GM10266 (cell line): ENCODE data around the gene MAN1C1.

ENCODE experiments used
- DNase-seq: peaks from one replicate; pipeline ENCODE4 v3.0.0; 2012; ENCODE audit errors: extremely low spot score
- TF ChIP-seq, protein P1 (sequence below): IDR thresholded peaks from 2 replicates; pipeline ENCODE4 v1.5.1; 2012; ENCODE audit warnings: mild to moderate bottlenecking, low read depth; ENCODE audit not compliant: control insufficient read depth, insufficient read depth; ENCODE audit errors: missing control alignments

Gene MAN1C1

DNA sequence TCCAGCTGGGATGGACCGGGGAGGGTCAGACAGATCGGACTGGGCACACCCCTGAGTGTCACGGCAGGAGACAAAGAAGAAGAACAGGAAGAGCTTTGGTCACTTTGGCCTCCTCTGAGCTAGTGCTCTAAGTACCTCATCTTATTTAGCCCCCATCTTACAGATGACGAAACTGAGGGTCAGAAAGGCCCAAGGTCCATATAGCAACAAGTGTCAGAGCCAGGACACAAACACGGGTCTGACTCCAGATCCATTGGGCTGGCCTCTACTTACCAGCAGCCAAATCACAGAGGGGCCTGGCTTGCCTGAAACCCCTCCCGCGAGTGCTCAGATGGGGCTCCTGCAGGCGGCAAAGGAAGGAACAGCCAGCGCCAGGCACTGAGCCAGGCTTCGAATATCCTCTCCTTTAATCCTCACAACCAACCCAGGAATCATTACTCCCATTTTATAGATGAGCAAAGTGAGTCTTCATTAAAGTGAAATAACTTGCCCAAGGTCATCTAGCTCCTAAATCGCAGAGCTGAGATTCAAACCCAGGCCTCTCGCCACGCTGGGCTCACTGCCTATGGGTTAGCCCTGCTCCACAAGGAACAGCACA lies 157.7 kb downstream of the MAN1C1 start:
- TF ChIP-seq, protein P1, sequence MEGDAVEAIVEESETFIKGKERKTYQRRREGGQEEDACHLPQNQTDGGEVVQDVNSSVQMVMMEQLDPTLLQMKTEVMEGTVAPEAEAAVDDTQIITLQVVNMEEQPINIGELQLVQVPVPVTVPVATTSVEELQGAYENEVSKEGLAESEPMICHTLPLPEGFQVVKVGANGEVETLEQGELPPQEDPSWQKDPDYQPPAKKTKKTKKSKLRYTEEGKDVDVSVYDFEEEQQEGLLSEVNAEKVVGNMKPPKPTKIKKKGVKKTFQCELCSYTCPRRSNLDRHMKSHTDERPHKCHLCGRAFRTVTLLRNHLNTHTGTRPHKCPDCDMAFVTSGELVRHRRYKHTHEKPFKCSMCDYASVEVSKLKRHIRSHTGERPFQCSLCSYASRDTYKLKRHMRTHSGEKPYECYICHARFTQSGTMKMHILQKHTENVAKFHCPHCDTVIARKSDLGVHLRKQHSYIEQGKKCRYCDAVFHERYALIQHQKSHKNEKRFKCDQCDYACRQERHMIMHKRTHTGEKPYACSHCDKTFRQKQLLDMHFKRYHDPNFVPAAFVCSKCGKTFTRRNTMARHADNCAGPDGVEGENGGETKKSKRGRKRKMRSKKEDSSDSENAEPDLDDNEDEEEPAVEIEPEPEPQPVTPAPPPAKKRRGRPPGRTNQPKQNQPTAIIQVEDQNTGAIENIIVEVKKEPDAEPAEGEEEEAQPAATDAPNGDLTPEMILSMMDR = no peak
- no peak for DNase-seq

DNA sequence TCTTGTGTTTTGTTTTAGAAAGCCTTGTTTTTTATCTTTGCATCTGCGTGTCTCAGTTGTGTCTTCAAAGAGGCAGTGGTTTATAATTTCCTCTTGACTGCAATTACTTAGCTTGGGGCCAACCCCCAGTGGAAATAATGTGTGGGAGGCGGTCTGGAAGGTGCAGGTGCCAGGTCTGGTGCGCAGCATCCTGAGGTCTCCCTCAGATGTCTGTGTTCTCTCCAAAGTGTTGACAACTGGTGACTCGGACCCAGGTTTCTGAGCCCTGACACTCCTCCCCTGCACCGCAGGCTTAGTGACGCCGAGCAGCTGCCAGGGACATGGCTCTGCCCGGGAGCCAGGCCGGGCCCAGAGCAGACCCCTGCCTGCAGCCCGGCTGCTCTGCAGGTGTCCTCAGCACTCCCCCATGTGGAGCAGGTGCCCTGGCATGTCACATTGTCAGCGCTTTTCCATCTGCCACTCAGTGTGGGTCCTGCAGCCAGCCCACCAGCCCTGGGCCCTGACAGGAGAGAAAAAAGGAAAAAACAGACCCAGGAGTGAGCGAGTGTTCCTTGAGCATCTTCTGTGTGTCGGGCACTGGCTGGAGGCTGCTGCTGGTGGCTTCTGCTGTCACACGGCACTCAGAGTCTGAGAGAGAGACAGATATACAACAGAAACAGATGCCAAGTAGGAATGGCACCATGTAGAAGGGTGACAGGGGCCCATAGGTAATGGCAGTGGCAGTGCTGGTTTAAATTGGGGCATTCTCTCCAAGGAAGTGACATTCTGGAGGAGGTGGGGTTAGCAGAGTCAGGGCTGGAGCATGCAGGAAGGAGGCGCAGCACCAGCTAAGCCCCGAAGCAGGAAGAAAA lies 158.6 kb downstream of the MAN1C1 start:
- TF ChIP-seq, protein P1 = peak; percentile 14
- DNase-seq = peak; percentile 54

- TF ChIP-seq, protein P1 = no peak
- no peak for DNase-seq
Measured at GRCh38 chr1:25779388-25779787, 162.8 kb downstream of the MAN1C1 start.

- DNase-seq = no peak
- TF ChIP-seq, protein P1 = no peak
Measured at GRCh38 chr1:25779894-25780293, 163.3 kb downstream of the MAN1C1 start.

DNA sequence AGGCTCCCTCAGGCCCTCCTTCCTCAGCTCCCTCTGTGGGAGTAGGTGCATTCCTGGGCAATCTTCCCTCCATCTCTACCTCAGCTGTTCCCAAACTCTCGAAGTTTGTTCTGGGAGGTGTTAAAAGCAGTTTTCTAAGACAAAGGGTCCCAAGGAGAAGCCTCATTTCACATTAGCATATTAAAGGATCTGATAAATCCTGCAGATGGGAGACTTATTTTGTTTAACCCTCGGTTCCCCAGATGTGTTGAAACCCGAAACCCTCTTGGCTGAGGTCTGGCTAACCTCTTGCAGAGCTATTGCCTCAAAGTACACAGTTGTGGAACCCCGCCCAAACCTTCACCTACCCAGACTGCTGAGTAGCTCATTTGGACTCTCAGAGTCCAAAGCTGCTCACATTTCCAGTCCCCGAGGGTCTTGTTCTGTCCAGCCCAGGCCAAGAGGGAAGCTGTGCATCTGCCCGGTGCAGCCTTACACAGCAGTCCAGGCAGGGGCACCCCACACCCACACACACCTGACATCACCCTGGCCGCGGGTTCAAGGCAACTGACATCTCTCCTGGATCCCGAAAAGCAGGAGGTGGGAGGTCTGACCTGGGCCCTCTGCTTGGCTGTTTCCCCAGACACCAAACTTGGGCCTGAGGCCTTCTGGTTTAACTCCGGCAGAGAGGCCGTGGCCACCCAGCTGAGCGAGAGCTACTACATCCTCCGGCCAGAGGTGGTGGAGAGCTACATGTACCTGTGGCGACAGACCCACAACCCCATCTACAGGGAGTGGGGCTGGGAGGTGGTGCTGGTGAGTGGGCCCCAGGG lies 163.9 kb downstream of the MAN1C1 start:
- DNase-seq = no peak
- TF ChIP-seq, protein P1 = no peak

GRCh38 chr1:25781130-25781433 lies 164.5 kb downstream of the MAN1C1 start:
- TF ChIP-seq, protein P1 = no peak
- DNase-seq = no peak
